ENCODE results near the gene GDI1. TPM values are rescaled to one million over a fixed set of nuclear protein-coding genes. Genes with fewer than 3 reads are reported as not detected.

GDI1 gene
- total RNA-seq, 1 donor from 2014 or later = 108 TPM

GRCh38 chrX:154428176-154429171 is 8.5 kb upstream of the GDI1 start, which contains the start of gene ATP6AP1:
TSS of gene ATP6AP1 (plus strand) at chrX:154428677. CDS start at chrX:154428693, 16 bp downstream.
- intact Hi-C loops (cut with DNase I) = no loop called here
- peak within 1 kb of the TSS; percentile 83 for H3K27ac ChIP-seq
- peak; percentile 98 for ATAC-seq
- peaks cover 3% of the 10 kb centered on the region for H3K4me1 ChIP-seq
- H3K4me3 ChIP-seq = peak within 1 kb of the TSS; percentile 65
- peaks cover 10% of the 10 kb centered on the region for H3K36me3 ChIP-seq
- TF ChIP-seq, protein P1, sequence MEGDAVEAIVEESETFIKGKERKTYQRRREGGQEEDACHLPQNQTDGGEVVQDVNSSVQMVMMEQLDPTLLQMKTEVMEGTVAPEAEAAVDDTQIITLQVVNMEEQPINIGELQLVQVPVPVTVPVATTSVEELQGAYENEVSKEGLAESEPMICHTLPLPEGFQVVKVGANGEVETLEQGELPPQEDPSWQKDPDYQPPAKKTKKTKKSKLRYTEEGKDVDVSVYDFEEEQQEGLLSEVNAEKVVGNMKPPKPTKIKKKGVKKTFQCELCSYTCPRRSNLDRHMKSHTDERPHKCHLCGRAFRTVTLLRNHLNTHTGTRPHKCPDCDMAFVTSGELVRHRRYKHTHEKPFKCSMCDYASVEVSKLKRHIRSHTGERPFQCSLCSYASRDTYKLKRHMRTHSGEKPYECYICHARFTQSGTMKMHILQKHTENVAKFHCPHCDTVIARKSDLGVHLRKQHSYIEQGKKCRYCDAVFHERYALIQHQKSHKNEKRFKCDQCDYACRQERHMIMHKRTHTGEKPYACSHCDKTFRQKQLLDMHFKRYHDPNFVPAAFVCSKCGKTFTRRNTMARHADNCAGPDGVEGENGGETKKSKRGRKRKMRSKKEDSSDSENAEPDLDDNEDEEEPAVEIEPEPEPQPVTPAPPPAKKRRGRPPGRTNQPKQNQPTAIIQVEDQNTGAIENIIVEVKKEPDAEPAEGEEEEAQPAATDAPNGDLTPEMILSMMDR (IDR thresholded peaks at IDR 0.05) = no peak
- peak; percentile 96 for DNase-seq
- H3K27me3 ChIP-seq = no peaks in the 10 kb centered on the region
- H3K9me3 ChIP-seq = no peaks in the 10 kb centered on the region

- no peak for DNase-seq
- no peak for ATAC-seq
- no peak overlapping the region for H3K27ac ChIP-seq
- intact Hi-C loops (cut with DNase I) = no loop called here
- H3K4me3 ChIP-seq = peak overlapping the region; percentile 65
- H3K36me3 ChIP-seq = peaks cover 15% of the 10 kb centered on the region
- H3K9me3 ChIP-seq = no peaks in the 10 kb centered on the region
- TF ChIP-seq, protein P1 (IDR thresholded peaks at IDR 0.05) = no peak
- H3K27me3 ChIP-seq = no peaks in the 10 kb centered on the region
- H3K4me1 ChIP-seq = peaks cover 3% of the 10 kb centered on the region
Measured at GRCh38 chrX:154429711-154430110, 7.2 kb upstream of the GDI1 start.

DNA sequence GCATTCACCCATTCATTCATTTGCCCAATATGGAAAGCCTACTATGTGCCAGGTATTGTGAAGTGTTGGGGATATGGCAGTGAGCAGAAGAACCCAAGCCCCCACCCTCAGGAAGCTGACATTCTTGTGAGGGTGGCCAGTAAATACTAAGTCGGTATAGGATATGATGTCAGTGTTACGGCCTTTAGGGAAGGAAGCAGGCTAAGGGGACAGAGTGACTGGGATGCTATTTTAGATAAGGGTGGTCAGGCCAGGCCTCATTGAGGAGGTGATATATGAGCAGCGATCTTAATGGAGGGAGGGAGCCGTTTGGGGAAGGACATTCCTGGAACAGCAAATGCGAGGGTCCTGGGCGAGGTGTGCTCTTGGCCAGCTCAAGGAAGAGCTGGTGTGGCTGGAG is 6.5 kb upstream of the GDI1 start:
- ATAC-seq (no peak), DNase-seq (no peak)
- Histone ChIP-seq H3K9me3 (no peaks in the 10 kb centered on the region), H3K27me3 (no peaks in the 10 kb centered on the region), H3K4me3 (peak overlapping the region; percentile 65), H3K36me3 (peaks cover 15% of the 10 kb centered on the region), H3K4me1 (peaks cover 3% of the 10 kb centered on the region), H3K27ac (peak overlapping the region; percentile 47)
- TF ChIP-seq, protein P1 (IDR thresholded peaks at IDR 0.05) = no peak
- intact Hi-C loops (cut with DNase I) = no loop called here

- Histone ChIP-seq H3K36me3 (peaks cover 17% of the 10 kb centered on the region), H3K9me3 (no peaks in the 10 kb centered on the region), H3K4me3 (no peak overlapping the region), H3K27me3 (no peaks in the 10 kb centered on the region), H3K27ac (peak overlapping the region; percentile 47), H3K4me1 (peaks cover 3% of the 10 kb centered on the region)
- DNase-seq = peak; percentile 68
- intact Hi-C loops (cut with DNase I) = no loop called here
- TF ChIP-seq, protein P1 (IDR thresholded peaks at IDR 0.05) = no peak
- peak; percentile 30 for ATAC-seq
Measured at GRCh38 chrX:154430916-154431315, 6.0 kb upstream of the GDI1 start.

DNA sequence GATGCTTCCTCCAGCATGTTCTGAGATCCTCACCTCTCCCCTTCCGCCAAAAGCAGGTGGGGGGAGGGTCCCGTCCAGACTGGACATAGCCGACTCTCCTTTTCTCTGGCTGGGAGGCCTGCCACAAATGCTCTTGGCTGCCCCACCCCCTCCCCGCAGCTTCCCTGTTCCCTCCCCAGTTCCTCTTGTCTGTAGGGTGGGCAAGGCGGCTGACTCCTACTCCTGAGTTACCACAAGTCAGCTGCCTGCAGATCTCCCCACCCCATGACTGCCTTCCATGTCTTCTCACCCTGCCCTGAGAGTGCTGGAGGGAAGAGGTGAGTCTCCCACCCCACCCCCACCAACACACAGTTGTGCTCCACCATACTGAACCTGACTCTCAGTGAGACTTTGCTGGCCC is 5.6 kb upstream of the GDI1 start:
- Histone ChIP-seq H3K4me1 (peaks cover 3% of the 10 kb centered on the region), H3K27ac (peak overlapping the region; percentile 47), H3K27me3 (no peaks in the 10 kb centered on the region), H3K4me3 (no peak overlapping the region), H3K36me3 (peaks cover 19% of the 10 kb centered on the region), H3K9me3 (no peaks in the 10 kb centered on the region)
- intact Hi-C loops (cut with DNase I) = no loop called here
- TF ChIP-seq, protein P1 (IDR thresholded peaks at IDR 0.05) = no peak
- DNase-seq (peak; percentile 77), ATAC-seq (peak; percentile 61)
